ENCODE data around the gene PKLR. TPM values are rescaled to one million over a fixed set of nuclear protein-coding genes. Genes with fewer than 3 reads are reported as not detected.

Gene PKLR
- total and polyA plus RNA-seq, 2 of the 8 experiments (the other 6 are each of a cell fraction or from before 2014, with no cell fraction given) = 2.3 to 7.5 TPM

GRCh38 chr1:155254714-155255242, 46.5 kb downstream of the PKLR start (continued):
- TF ChIP-seq, protein P1, sequence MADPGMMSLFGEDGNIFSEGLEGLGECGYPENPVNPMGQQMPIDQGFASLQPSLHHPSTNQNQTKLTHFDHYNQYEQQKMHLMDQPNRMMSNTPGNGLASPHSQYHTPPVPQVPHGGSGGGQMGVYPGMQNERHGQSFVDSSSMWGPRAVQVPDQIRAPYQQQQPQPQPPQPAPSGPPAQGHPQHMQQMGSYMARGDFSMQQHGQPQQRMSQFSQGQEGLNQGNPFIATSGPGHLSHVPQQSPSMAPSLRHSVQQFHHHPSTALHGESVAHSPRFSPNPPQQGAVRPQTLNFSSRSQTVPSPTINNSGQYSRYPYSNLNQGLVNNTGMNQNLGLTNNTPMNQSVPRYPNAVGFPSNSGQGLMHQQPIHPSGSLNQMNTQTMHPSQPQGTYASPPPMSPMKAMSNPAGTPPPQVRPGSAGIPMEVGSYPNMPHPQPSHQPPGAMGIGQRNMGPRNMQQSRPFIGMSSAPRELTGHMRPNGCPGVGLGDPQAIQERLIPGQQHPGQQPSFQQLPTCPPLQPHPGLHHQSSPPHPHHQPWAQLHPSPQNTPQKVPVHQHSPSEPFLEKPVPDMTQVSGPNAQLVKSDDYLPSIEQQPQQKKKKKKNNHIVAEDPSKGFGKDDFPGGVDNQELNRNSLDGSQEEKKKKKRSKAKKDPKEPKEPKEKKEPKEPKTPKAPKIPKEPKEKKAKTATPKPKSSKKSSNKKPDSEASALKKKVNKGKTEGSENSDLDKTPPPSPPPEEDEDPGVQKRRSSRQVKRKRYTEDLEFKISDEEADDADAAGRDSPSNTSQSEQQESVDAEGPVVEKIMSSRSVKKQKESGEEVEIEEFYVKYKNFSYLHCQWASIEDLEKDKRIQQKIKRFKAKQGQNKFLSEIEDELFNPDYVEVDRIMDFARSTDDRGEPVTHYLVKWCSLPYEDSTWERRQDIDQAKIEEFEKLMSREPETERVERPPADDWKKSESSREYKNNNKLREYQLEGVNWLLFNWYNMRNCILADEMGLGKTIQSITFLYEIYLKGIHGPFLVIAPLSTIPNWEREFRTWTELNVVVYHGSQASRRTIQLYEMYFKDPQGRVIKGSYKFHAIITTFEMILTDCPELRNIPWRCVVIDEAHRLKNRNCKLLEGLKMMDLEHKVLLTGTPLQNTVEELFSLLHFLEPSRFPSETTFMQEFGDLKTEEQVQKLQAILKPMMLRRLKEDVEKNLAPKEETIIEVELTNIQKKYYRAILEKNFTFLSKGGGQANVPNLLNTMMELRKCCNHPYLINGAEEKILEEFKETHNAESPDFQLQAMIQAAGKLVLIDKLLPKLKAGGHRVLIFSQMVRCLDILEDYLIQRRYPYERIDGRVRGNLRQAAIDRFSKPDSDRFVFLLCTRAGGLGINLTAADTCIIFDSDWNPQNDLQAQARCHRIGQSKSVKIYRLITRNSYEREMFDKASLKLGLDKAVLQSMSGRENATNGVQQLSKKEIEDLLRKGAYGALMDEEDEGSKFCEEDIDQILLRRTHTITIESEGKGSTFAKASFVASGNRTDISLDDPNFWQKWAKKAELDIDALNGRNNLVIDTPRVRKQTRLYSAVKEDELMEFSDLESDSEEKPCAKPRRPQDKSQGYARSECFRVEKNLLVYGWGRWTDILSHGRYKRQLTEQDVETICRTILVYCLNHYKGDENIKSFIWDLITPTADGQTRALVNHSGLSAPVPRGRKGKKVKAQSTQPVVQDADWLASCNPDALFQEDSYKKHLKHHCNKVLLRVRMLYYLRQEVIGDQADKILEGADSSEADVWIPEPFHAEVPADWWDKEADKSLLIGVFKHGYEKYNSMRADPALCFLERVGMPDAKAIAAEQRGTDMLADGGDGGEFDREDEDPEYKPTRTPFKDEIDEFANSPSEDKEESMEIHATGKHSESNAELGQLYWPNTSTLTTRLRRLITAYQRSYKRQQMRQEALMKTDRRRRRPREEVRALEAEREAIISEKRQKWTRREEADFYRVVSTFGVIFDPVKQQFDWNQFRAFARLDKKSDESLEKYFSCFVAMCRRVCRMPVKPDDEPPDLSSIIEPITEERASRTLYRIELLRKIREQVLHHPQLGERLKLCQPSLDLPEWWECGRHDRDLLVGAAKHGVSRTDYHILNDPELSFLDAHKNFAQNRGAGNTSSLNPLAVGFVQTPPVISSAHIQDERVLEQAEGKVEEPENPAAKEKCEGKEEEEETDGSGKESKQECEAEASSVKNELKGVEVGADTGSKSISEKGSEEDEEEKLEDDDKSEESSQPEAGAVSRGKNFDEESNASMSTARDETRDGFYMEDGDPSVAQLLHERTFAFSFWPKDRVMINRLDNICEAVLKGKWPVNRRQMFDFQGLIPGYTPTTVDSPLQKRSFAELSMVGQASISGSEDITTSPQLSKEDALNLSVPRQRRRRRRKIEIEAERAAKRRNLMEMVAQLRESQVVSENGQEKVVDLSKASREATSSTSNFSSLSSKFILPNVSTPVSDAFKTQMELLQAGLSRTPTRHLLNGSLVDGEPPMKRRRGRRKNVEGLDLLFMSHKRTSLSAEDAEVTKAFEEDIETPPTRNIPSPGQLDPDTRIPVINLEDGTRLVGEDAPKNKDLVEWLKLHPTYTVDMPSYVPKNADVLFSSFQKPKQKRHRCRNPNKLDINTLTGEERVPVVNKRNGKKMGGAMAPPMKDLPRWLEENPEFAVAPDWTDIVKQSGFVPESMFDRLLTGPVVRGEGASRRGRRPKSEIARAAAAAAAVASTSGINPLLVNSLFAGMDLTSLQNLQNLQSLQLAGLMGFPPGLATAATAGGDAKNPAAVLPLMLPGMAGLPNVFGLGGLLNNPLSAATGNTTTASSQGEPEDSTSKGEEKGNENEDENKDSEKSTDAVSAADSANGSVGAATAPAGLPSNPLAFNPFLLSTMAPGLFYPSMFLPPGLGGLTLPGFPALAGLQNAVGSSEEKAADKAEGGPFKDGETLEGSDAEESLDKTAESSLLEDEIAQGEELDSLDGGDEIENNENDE (IDR thresholded peaks at IDR 0.05; ENCODE audit: insufficient replicate concordance, low read length) = no peak
- TF ChIP-seq ASH2L (IDR thresholded peaks at IDR 0.05; ENCODE audit: low read length) (peak; percentile 6), HDAC6 (IDR thresholded peaks at IDR 0.05; ENCODE audit: low read depth, low read length) (no peak), EGR1 (IDR thresholded peaks at IDR 0.05; ENCODE audit: borderline replicate concordance, low read depth, low read length) (no peak), SIN3A (conservative IDR thresholded peaks at IDR 0.05 in 1 of 2, IDR thresholded peaks at IDR 0.05 in 1 of 2; ENCODE audit: low read depth in 1 of 2, low read length in 2 of 2) (0 out of 4 replicates have a peak, but pooled peaks of 1 of the 2 experiments have one; percentile 9), POU5F1 (IDR thresholded peaks at IDR 0.05; ENCODE audit: low read depth, low read length) (no peak), JUN (IDR thresholded peaks at IDR 0.05; ENCODE audit: low read depth, low read length) (no peak), EP300 (IDR thresholded peaks at IDR 0.05; ENCODE audit: borderline replicate concordance in 1 of 2, low read depth in 2 of 2, low read length in 2 of 2) (no peak), CBX8 (IDR thresholded peaks at IDR 0.05; ENCODE audit: borderline replicate concordance, low read depth, low read length) (no peak)
- TF ChIP-seq, protein P2, sequence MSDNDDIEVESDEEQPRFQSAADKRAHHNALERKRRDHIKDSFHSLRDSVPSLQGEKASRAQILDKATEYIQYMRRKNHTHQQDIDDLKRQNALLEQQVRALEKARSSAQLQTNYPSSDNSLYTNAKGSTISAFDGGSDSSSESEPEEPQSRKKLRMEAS (IDR thresholded peaks at IDR 0.05) = 0 out of 2 replicates have a peak, but pooled peaks have one; percentile 16

Measured in H1 (cell line).